ENCODE data around the gene CASZ1.

GRCh38 chr1:10724948-10725847, 71.2 kb downstream of the CASZ1 start:
- TF ChIP-seq POLR2A (IDR thresholded peaks at IDR 0.05), result no peak
- no peak for TF ChIP-seq CTCF (IDR thresholded peaks at IDR 0.05)

Data from esophagus squamous epithelium (tissue), 4 donors.